DOHH2 (cell line): ENCODE data around the gene SUGP2.

ENCODE experiments used
- H3F3A ChIP-seq: fragments of 200-600 bp; sonication (generic), shearing (Covaris generic); 2 replicates; pipeline ENCODE4 v1.6.0; 2016; ENCODE audit warnings: antibody characterized with exemption, mild to moderate bottlenecking; ENCODE audit not compliant: control insufficient read depth, insufficient read depth
- H3K27ac ChIP-seq: fragments of 200-600 bp; sonication (generic); 2 replicates; pipeline ENCODE4 v1.5.1; 2014; ENCODE audit warnings: low read depth, mild to moderate bottlenecking, low read length, moderate library complexity
- H3K27me3 ChIP-seq: fragments of 200-600 bp; sonication (generic); 2 replicates; pipeline ENCODE4 v1.6.1; 2014; ENCODE audit warnings: mild to moderate bottlenecking, low read length, mixed read lengths; ENCODE audit not compliant: control insufficient read depth
- H3K36me3 ChIP-seq: fragments of 200-600 bp; sonication (generic); 2 replicates; pipeline ENCODE4 v1.6.1; 2014; ENCODE audit warnings: mild to moderate bottlenecking, low read length, moderate library complexity, mixed read lengths; ENCODE audit not compliant: control insufficient read depth
- H3K4me1 ChIP-seq: fragments of 200-600 bp; sonication (generic); 2 replicates; pipeline ENCODE4 v1.6.1; 2014; ENCODE audit warnings: mild to moderate bottlenecking, low read length, mixed read lengths; ENCODE audit not compliant: control insufficient read depth
- H3K4me2 ChIP-seq: fragments of 200-600 bp; sonication (generic); 2 replicates; pipeline ENCODE4 v1.6.0; 2014; ENCODE audit warnings: mild to moderate bottlenecking, low read length, moderate library complexity
- H3K4me3 ChIP-seq: fragments of 200-600 bp; sonication (generic); 2 replicates; pipeline ENCODE4 v1.5.1; 2014; ENCODE audit warnings: mild to moderate bottlenecking, low read length, mixed read lengths
- H3K79me2 ChIP-seq: fragments of 200-600 bp; sonication (generic); 2 replicates; pipeline ENCODE4 v1.6.1; 2014; ENCODE audit warnings: mild to moderate bottlenecking, low read length, mixed read lengths; ENCODE audit not compliant: control insufficient read depth
- H3K9me2 ChIP-seq: fragments of 200-600 bp; sonication (generic); replicated peaks from 2 replicates; pipeline ENCODE4 v1.6.1; 2014; ENCODE audit warnings: mild to moderate bottlenecking, low read length, mixed read lengths; ENCODE audit not compliant: control insufficient read depth
- H3K9me3 ChIP-seq: fragments of 200-600 bp; sonication (generic); 2 replicates; pipeline ENCODE4 v1.6.1; 2014; ENCODE audit warnings: antibody characterized with exemption, low read length, mixed read lengths; ENCODE audit not compliant: control insufficient read depth, insufficient read depth
- H4K20me1 ChIP-seq: fragments of 200-600 bp; sonication (generic); 2 replicates; pipeline ENCODE4 v1.6.0; 2014; ENCODE audit warnings: low read depth, mild to moderate bottlenecking, antibody characterized with exemption, low read length, moderate library complexity; ENCODE audit not compliant: control insufficient read depth, insufficient read depth
- EZH2phosphoT487 ChIP-seq: fragments of 200-600 bp; sonication (generic); IDR thresholded peaks from 2 replicates; pipeline ENCODE4 v1.6.1; 2017; ENCODE audit warnings: borderline replicate concordance, mild to moderate bottlenecking, antibody characterized with exemption, low read length, moderate library complexity, mixed read lengths
- TF ChIP-seq, protein P1 (sequence below): fragments of 200-600 bp; sonication (generic); IDR thresholded peaks from one replicate; pipeline ENCODE4 v1.5.1; 2014; ENCODE audit warnings: antibody characterized with exemption, mild to moderate bottlenecking, low read depth, low read length; ENCODE audit not compliant: poor library complexity, severe bottlenecking

SUGP2 gene

DNA sequence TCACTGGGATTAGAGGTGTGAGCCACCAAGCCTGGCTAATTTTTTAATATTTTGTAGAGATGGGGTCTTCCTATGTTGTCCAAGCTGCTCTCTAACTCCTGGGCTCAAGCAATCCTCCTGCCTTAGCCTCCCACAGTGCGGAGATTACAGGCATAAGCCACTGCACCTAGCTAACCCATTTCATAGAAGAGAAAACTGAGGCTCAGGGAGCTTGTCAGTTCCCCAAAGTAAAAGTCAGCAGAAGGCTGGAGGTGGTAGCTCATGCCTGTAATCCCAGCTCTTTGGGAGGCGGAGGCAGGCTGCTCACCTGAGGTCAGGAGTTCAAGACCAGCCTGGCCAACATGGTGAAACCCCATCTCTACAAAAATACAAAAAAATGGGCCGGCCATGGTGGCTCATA is 83.5 kb downstream of the SUGP2 start:
- H3F3A ChIP-seq = no peaks in the 10 kb centered on the region
- no peaks in the 10 kb centered on the region for H3K9me2 ChIP-seq
- no peaks in the 10 kb centered on the region for H3K79me2 ChIP-seq
- peaks cover 23% of the 10 kb centered on the region for H3K4me1 ChIP-seq
- no peaks in the 10 kb centered on the region for H3K36me3 ChIP-seq
- H3K4me2 ChIP-seq = no peak overlapping the region
- H4K20me1 ChIP-seq = no peaks in the 10 kb centered on the region
- no peak overlapping the region for H3K4me3 ChIP-seq
- TF ChIP-seq, protein P1, sequence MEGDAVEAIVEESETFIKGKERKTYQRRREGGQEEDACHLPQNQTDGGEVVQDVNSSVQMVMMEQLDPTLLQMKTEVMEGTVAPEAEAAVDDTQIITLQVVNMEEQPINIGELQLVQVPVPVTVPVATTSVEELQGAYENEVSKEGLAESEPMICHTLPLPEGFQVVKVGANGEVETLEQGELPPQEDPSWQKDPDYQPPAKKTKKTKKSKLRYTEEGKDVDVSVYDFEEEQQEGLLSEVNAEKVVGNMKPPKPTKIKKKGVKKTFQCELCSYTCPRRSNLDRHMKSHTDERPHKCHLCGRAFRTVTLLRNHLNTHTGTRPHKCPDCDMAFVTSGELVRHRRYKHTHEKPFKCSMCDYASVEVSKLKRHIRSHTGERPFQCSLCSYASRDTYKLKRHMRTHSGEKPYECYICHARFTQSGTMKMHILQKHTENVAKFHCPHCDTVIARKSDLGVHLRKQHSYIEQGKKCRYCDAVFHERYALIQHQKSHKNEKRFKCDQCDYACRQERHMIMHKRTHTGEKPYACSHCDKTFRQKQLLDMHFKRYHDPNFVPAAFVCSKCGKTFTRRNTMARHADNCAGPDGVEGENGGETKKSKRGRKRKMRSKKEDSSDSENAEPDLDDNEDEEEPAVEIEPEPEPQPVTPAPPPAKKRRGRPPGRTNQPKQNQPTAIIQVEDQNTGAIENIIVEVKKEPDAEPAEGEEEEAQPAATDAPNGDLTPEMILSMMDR = no peak
- TF ChIP-seq EZH2phosphoT487 = no peak
- H3K27me3 ChIP-seq = peaks cover 4% of the 10 kb centered on the region
- no peak overlapping the region for H3K27ac ChIP-seq
- no peaks in the 10 kb centered on the region for H3K9me3 ChIP-seq

- H3F3A ChIP-seq = no peaks in the 10 kb centered on the region
- no peak overlapping the region for H3K4me2 ChIP-seq
- TF ChIP-seq, protein P1 = no peak
- no peak for TF ChIP-seq EZH2phosphoT487
- no peaks in the 10 kb centered on the region for H3K79me2 ChIP-seq
- H3K9me2 ChIP-seq = no peaks in the 10 kb centered on the region
- H3K36me3 ChIP-seq = no peaks in the 10 kb centered on the region
- H3K4me3 ChIP-seq = no peak overlapping the region
- H4K20me1 ChIP-seq = no peaks in the 10 kb centered on the region
- H3K4me1 ChIP-seq = peaks cover 23% of the 10 kb centered on the region
- H3K27me3 ChIP-seq = peaks cover 4% of the 10 kb centered on the region
- no peak overlapping the region for H3K27ac ChIP-seq
- H3K9me3 ChIP-seq = no peaks in the 10 kb centered on the region
Measured at GRCh38 chr19:18948976-18949356, 84.4 kb downstream of the SUGP2 start.

DNA sequence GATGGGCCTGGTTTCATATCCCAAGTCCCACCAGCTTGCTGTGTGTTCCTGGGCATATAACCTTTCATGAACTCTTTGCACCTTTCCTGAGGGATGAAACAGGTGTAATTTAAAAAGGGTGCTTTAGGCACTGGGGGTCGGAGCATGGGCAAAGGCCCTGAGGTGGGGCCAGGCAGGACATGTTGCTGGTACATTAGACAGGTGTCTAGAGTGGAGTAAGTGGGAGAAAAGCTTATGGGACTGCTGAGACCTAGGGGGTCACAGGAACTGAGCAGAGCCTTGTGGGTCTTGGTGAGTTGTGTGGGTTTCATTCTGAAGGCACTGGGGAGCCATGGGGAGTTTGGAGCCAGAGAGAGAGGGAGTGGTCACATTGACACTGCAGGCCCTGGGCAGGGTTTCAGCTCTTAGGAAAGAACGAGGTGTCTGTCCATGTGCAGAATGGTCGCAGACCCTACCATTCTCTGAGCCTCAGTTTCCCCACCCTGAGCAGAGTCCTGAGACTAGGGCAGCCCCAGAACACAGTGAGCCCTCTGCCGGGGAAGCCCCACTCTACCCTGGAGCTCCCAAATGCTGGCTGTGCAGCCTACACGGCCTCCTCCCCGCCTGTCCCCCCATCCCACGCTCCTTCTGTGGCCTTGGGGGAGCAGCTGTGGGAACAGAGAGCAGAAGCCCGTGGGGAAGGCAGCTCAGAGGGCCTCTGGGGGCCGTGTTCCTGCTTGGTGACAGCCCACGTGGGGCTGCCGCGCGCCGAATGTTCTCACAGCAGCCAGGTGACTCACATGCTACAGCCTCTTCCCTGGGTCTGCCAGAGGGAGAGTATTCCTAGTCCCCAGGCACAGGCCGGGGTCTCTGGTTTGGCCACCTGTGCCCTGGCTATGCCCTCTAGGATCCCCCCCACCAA is 85.0 kb downstream of the SUGP2 start:
- no peak overlapping the region for H3K4me2 ChIP-seq
- no peaks in the 10 kb centered on the region for H3K79me2 ChIP-seq
- H3K27ac ChIP-seq = no peak overlapping the region
- H4K20me1 ChIP-seq = no peaks in the 10 kb centered on the region
- H3K9me2 ChIP-seq = no peaks in the 10 kb centered on the region
- no peaks in the 10 kb centered on the region for H3K9me3 ChIP-seq
- TF ChIP-seq, protein P1 = no peak
- no peak overlapping the region for H3K4me3 ChIP-seq
- H3K36me3 ChIP-seq = no peaks in the 10 kb centered on the region
- H3K27me3 ChIP-seq = peaks cover 8% of the 10 kb centered on the region
- peaks cover 23% of the 10 kb centered on the region for H3K4me1 ChIP-seq
- no peaks in the 10 kb centered on the region for H3F3A ChIP-seq
